ENCODE measurements around the gene PROX1.

Gene PROX1

GRCh38 chr1:213979751-213980586 lies 7.8 kb upstream of the PROX1 start:
- in situ Hi-C loops (cut with MboI; ENCODE audit: low sequenced_read_pairs) = no loop called here

- in situ Hi-C loops (cut with MboI; ENCODE audit: low sequenced_read_pairs) = no loop called here
Observed at GRCh38 chr1:213980906-213981305, 6.9 kb upstream of the PROX1 start.

- in situ Hi-C loops (cut with MboI; ENCODE audit: low sequenced_read_pairs) = no loop called here
Observed at GRCh38 chr1:213982289-213982671, 5.5 kb upstream of the PROX1 start.

- in situ Hi-C loops (cut with MboI; ENCODE audit: low sequenced_read_pairs) = no loop called here
Observed at GRCh38 chr1:213982672-213983492, 4.9 kb upstream of the PROX1 start.

GRCh38 chr1:213983493-213984386 lies 4.0 kb upstream of the PROX1 start:
- in situ Hi-C loops (cut with MboI; ENCODE audit: low sequenced_read_pairs) = no loop called here

- in situ Hi-C loops (cut with MboI; ENCODE audit: low sequenced_read_pairs) = no loop called here
Observed at GRCh38 chr1:213984387-213985208, 3.2 kb upstream of the PROX1 start.

- in situ Hi-C loops (cut with MboI; ENCODE audit: low sequenced_read_pairs) = no loop called here
Observed at GRCh38 chr1:213985209-213986019, 2.4 kb upstream of the PROX1 start.

GRCh38 chr1:213986020-213986924 lies 1.5 kb upstream of the PROX1 start:
- in situ Hi-C loops (cut with MboI; ENCODE audit: low sequenced_read_pairs) = no loop called here

GRCh38 chr1:213986925-213987250 lies 885 bp upstream of the PROX1 start:
- in situ Hi-C loops (cut with MboI; ENCODE audit: low sequenced_read_pairs) = no loop called here

GRCh38 chr1:213987422-213987926 lies 299 bp upstream of the PROX1 start:
- in situ Hi-C loops (cut with MboI; ENCODE audit: low sequenced_read_pairs) = no loop called here

GRCh38 chr1:213988507-213989001 lies 781 bp downstream of the PROX1 start:
- in situ Hi-C loops (cut with MboI; ENCODE audit: low sequenced_read_pairs) = no loop called here

- in situ Hi-C loops (cut with MboI; ENCODE audit: low sequenced_read_pairs) = no loop called here
Observed at GRCh38 chr1:213989002-213989855, 1.5 kb downstream of the PROX1 start.

GRCh38 chr1:213993929-213994328 lies 6.2 kb downstream of the PROX1 start:
- in situ Hi-C loops (cut with MboI; ENCODE audit: low sequenced_read_pairs) = no loop called here

- in situ Hi-C loops (cut with MboI; ENCODE audit: low sequenced_read_pairs) = no loop called here
Observed at GRCh38 chr1:213994888-213995287, 7.1 kb downstream of the PROX1 start.

- in situ Hi-C loops (cut with MboI; ENCODE audit: low sequenced_read_pairs) = no loop called here
Observed at GRCh38 chr1:213995603-213996002, 7.8 kb downstream of the PROX1 start.

GRCh38 chr1:213996320-213997037 lies 8.7 kb downstream of the PROX1 start:
- in situ Hi-C loops (cut with MboI; ENCODE audit: low sequenced_read_pairs) = no loop called here
